Measurements from ENCODE around the gene NUP153. TPM values are rescaled to one million over a fixed set of nuclear protein-coding genes. Genes with fewer than 3 reads are reported as not detected.
A peak's percentile ranks its signal among the peaks of the same experiment; 100 is the strongest.

Gene NUP153
- total and polyA plus RNA-seq, 2 of the 8 experiments (the other 6 are each of a cell fraction or from before 2014, with no cell fraction given) = 47.0 to 84.8 TPM

DNA sequence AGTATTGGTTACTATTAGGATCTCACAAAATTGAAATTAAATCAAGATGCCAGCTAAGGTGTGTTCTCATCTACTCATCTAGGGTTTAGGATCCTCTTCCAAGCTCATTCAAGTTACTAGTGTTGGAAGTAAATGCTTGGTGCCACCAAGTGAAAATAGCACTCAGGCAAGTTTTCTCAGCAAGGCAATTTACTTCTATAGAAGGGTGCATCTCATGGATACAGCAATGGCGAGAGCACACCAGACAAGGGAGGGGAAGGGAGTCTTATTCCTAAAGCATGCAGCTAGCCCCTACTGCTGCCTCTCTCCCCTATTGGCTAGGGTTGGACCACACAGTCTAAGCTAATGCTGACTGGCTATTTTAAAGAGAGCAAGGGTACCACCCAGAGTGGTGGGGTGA lies 129.7 kb downstream of the NUP153 start:
- H3K4me1 ChIP-seq (replicated peaks in 1 of 4; ENCODE audit: control insufficient read depth in 3 of 4, insufficient read depth in 4 of 4, low read length in 3 of 4) = no peaks in the 10 kb centered on the region
- no peaks in the 10 kb centered on the region for H3K79me1 ChIP-seq (ENCODE audit: low read depth, low read length)
- H4K5ac ChIP-seq (ENCODE audit: insufficient read length, low read depth, low read length) = no peak overlapping the region
- no peak overlapping the region for H2BK15ac ChIP-seq (ENCODE audit: low read length)
- ChIA-PET POLR2A (ENCODE audit: partially characterized antibody) (no interaction called here), CTCF (ENCODE audit: partially characterized antibody) (interaction anchor here (0.5 to 0.9 kb wide), 2 partner anchors 106 to 424 kb away, joined by 3 read pairs; no protein-coding TSS in a partner anchor)
- H3K23me2 ChIP-seq (ENCODE audit: low read depth, low read length) = no peaks in the 10 kb centered on the region
- H3K4me3 ChIP-seq (ENCODE audit: extremely low read depth in 1 of 4, insufficient read depth in 2 of 4, low read depth in 3 of 4, low read length in 4 of 4) = no peak overlapping the region
- no peak overlapping the region for H3K18ac ChIP-seq (ENCODE audit: extremely low read depth, low read length)
- no peak overlapping the region for H3K56ac ChIP-seq (replicated peaks; ENCODE audit: insufficient read length, low read depth, low read length)
- H3K23ac ChIP-seq (ENCODE audit: insufficient read length) = no peak overlapping the region
- DNase-seq (ENCODE audit: low read depth in 1 of 2, low spot score in 2 of 2) = no peak
- H4K91ac ChIP-seq (replicated peaks; ENCODE audit: insufficient read length, low read length) = no peak overlapping the region
- no peak overlapping the region for H3K4ac ChIP-seq (replicated peaks; ENCODE audit: insufficient read length, low read depth, low read length)
- H2AK5ac ChIP-seq (ENCODE audit: low read depth, low read length) = no peak overlapping the region
- no peaks in the 10 kb centered on the region for H3K79me2 ChIP-seq (ENCODE audit: control insufficient read depth in 1 of 2, insufficient read depth in 2 of 2, low read length in 2 of 2)
- no peak overlapping the region for H2BK120ac ChIP-seq (replicated peaks; ENCODE audit: low read depth, low read length)
- no peaks in the 10 kb centered on the region for H4K20me1 ChIP-seq (replicated peaks in 1 of 2; ENCODE audit: control insufficient read depth in 1 of 2, insufficient read depth in 2 of 2, low read length in 2 of 2)
- no peaks in the 10 kb centered on the region; a peak in 1 of 4 replicates for H3K9me3 ChIP-seq (ENCODE audit: insufficient read depth in 2 of 2, low read depth in 1 of 2, low read length in 1 of 2)
- no peak overlapping the region for H3K14ac ChIP-seq (ENCODE audit: insufficient read length)
- H3K27me3 ChIP-seq (replicated peaks in 1 of 4; ENCODE audit: control insufficient read depth in 3 of 4, extremely low read depth in 1 of 4, insufficient read depth in 3 of 4, low read length in 3 of 4) = no peaks in the 10 kb centered on the region; a peak in 1 of 7 replicates
- no peak overlapping the region for H2BK5ac ChIP-seq (ENCODE audit: low read depth, low read length)
- no peak overlapping the region for H2BK12ac ChIP-seq (ENCODE audit: low read depth, low read length)
- no peak overlapping the region for H3K9ac ChIP-seq (replicated peaks in 1 of 4; ENCODE audit: extremely low read depth in 1 of 4, low read depth in 3 of 4, low read length in 3 of 4)
- FAIRE-seq = no peak
- 100% methylated on average over 1 of the region's 1 CpG; no CpG with 5 or more reads in 1 of the 2 experiments for WGBS, 2 experiments (ENCODE audit: extremely low coverage in 1 of 2, insufficient coverage in 1 of 2, insufficient read length in 1 of 2, insufficient replicate concordance in 2 of 2, low coverage in 1 of 2, low lambda C conversion rate in 2 of 2, missing lambda C conversion rate in 1 of 2)
- H4K8ac ChIP-seq (ENCODE audit: extremely low read depth, insufficient read depth, low read length) = no peak overlapping the region
- H3K27ac ChIP-seq (ENCODE audit: low read depth, low read length) = no peak overlapping the region
- no peak overlapping the region for H3K4me2 ChIP-seq (ENCODE audit: insufficient read depth in 1 of 2, low read depth in 2 of 2, low read length in 2 of 2)
- no peak overlapping the region for H2BK20ac ChIP-seq (ENCODE audit: low read length)
- no peaks in the 10 kb centered on the region for H3K36me3 ChIP-seq (ENCODE audit: control insufficient read depth in 2 of 4, insufficient read depth in 4 of 4, low read length in 3 of 4)
- H2AFZ ChIP-seq (ENCODE audit: low read length) = peak overlapping the region; percentile 35; the same call in 1 of the 2 replicates
- TF ChIP-seq, protein P1, sequence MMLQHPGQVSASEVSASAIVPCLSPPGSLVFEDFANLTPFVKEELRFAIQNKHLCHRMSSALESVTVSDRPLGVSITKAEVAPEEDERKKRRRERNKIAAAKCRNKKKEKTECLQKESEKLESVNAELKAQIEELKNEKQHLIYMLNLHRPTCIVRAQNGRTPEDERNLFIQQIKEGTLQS (IDR thresholded peaks at IDR 0.05; ENCODE audit: insufficient read depth, low read depth, low read length) = no peak
- no peak for TF ChIP-seq BCL11A (IDR thresholded peaks at IDR 0.05; ENCODE audit: low read depth in 2 of 2, low read length in 2 of 2)
- TF ChIP-seq RBBP5 (IDR thresholded peaks at IDR 0.05; ENCODE audit: borderline replicate concordance, low read depth, low read length) = no peak
- TF ChIP-seq ZNF274 (IDR thresholded peaks at IDR 0.05; ENCODE audit: borderline replicate concordance, extremely low read depth, low read length) = no peak
- no peak for TF ChIP-seq CEBPB (IDR thresholded peaks at IDR 0.05; ENCODE audit: low read depth, low read length)
- no peak for TF ChIP-seq SP1 (IDR thresholded peaks at IDR 0.05; ENCODE audit: low read depth, low read length)
- no peak for TF ChIP-seq TEAD4 (IDR thresholded peaks at IDR 0.05; ENCODE audit: low read depth, low read length)
- no peak for TF ChIP-seq EGR1 (IDR thresholded peaks at IDR 0.05; ENCODE audit: borderline replicate concordance, low read depth, low read length)
- no peak for TF ChIP-seq RFX5 (IDR thresholded peaks at IDR 0.05; ENCODE audit: borderline replicate concordance, low read depth, low read length)
- no peak for TF ChIP-seq EP300 (IDR thresholded peaks at IDR 0.05; ENCODE audit: borderline replicate concordance in 1 of 2, low read depth in 2 of 2, low read length in 2 of 2)
- no peak for TF ChIP-seq RXRA (IDR thresholded peaks at IDR 0.05; ENCODE audit: insufficient read depth, low read depth, low read length)
- TF ChIP-seq, protein P2, sequence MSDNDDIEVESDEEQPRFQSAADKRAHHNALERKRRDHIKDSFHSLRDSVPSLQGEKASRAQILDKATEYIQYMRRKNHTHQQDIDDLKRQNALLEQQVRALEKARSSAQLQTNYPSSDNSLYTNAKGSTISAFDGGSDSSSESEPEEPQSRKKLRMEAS (IDR thresholded peaks at IDR 0.05) = no peak
- TF ChIP-seq EZH2 (IDR thresholded peaks at IDR 0.05; ENCODE audit: low read depth, low read length, severe bottlenecking) = no peak
- no peak for TF ChIP-seq CREB1 (IDR thresholded peaks at IDR 0.05)
